MCF 10A (cell line): Measurements from ENCODE around the gene HTR7. TPM values are rescaled to one million over a fixed set of nuclear protein-coding genes. Genes with fewer than 3 reads are reported as not detected.

Experiments
- BruUV-seq: library from RNA; stranded (reverse); fragments of 400-500 nt; replicated peaks from 2 replicates; lab custom pipeline; 2021; lab: Mats Ljungman, UMichigan
- CTCF ChIA-PET: fragments of 300-600 bp; sonication (Branson Sonifier 250); formaldehyde crosslinking; extraction: SDS; loops from one replicate; lab custom pipeline; 2021; ENCODE audit warnings: antibody characterized with exemption, inconsistent platforms; lab: Yijun Ruan, JAX
- POLR2A ChIA-PET: fragments of 300-600, 350-650 bp; sonication (Branson Sonifier 250); formaldehyde crosslinking; extraction: SDS; loops from one replicate; lab custom pipeline; 2020; ENCODE audit warnings: antibody characterized with exemption, inconsistent platforms; lab: Yijun Ruan, JAX
- DNase-seq: peaks from one replicate; pipeline ENCODE4 v3.0.0-alpha.2; 2018; ENCODE audit not compliant: unreplicated experiment
- H3K27ac Mint-ChIP-seq: one replicate; pipeline ENCODE4 v1.8.0; 2022; ENCODE audit warnings: mild to moderate bottlenecking, low read depth, mixed read lengths; ENCODE audit not compliant: unreplicated experiment
- H3K27me3 Mint-ChIP-seq: one replicate; pipeline ENCODE4 v1.8.0; 2022; ENCODE audit warnings: mixed read lengths; ENCODE audit not compliant: insufficient read depth, unreplicated experiment
- H3K36me3 Mint-ChIP-seq: one replicate; pipeline ENCODE4 v1.8.0; 2022; ENCODE audit warnings: mild to moderate bottlenecking, moderate library complexity, mixed read lengths; ENCODE audit not compliant: insufficient read depth, unreplicated experiment
- H3K4me1 Mint-ChIP-seq: one replicate; pipeline ENCODE4 v1.8.0; 2022; ENCODE audit warnings: mixed read lengths; ENCODE audit not compliant: insufficient read depth, unreplicated experiment
- H3K4me3 Mint-ChIP-seq: one replicate; pipeline ENCODE4 v1.8.0; 2022; ENCODE audit warnings: mild to moderate bottlenecking, moderate library complexity, mixed read lengths; ENCODE audit not compliant: unreplicated experiment
- H3K9me3 Mint-ChIP-seq: one replicate; pipeline ENCODE4 v1.8.0; 2022; ENCODE audit warnings: mixed read lengths; ENCODE audit not compliant: unreplicated experiment
- CTCF ChIP-seq: fragments of 200-600 bp; IDR thresholded peaks from one replicate; pipeline ENCODE4 v1.8.0; 2022; ENCODE audit warnings: antibody characterized with exemption, mild to moderate bottlenecking; ENCODE audit not compliant: unreplicated experiment
- intact Hi-C: fragments of 100-400 bp; cut with micrococcal nuclease; formaldehyde crosslinking; loops from 2 replicates; pipeline ENCODE4 v1.14.1; 2022
- total RNA-seq: library from RNA; stranded (reverse); gene quantifications from 2 replicates; pipeline ENCODE4 v1.2.3, GENCODE V29; 2022

The HTR7 gene
- total RNA-seq, 1 experiment from 2014 or later = 15.3 TPM

- ChIA-PET CTCF (interaction anchor here (0.8 to 5.6 kb wide), 3 partner anchors 12 to 16 kb away, joined by 4 to 37 read pairs (median 7); no protein-coding TSS in a partner anchor), POLR2A (no interaction called here)
- no peak overlapping the region for H3K4me3 Mint-ChIP-seq
Measured at GRCh38 chr10:90800232-90800796, 57.5 kb downstream of the HTR7 start.

GRCh38 chr10:90799172-90799571 lies 58.7 kb downstream of the HTR7 start:
- no peak for TF ChIP-seq CTCF
- CTCF ChIA-PET = interaction anchor here (1.7 kb wide), 1 partner anchor 11 kb away, joined by 13 read pairs; no protein-coding TSS in a partner anchor
- no peaks in the 10 kb centered on the region for H3K36me3 Mint-ChIP-seq
- no peak for DNase-seq
- POLR2A ChIA-PET = interaction anchor here (1.7 kb wide), 1 partner anchor 18 kb away, joined by 6 read pairs; no protein-coding TSS in a partner anchor
- H3K4me3 Mint-ChIP-seq = no peak overlapping the region
- H3K27ac Mint-ChIP-seq = no peak overlapping the region
- no TSS peak for BruUV-seq
- intact Hi-C loops = no loop called here
- no peaks in the 10 kb centered on the region for H3K27me3 Mint-ChIP-seq
- no peaks in the 10 kb centered on the region for H3K9me3 Mint-ChIP-seq
- H3K4me1 Mint-ChIP-seq = no peaks in the 10 kb centered on the region

More at GRCh38 chr10:90800232-90800796, 57.5 kb downstream of the HTR7 start:
- no TSS peak for BruUV-seq
- no peak for TF ChIP-seq CTCF
- H3K36me3 Mint-ChIP-seq = no peaks in the 10 kb centered on the region
- no peak for DNase-seq
- no peaks in the 10 kb centered on the region for H3K4me1 Mint-ChIP-seq
- intact Hi-C loops = no loop called here
- H3K9me3 Mint-ChIP-seq = no peaks in the 10 kb centered on the region
- no peaks in the 10 kb centered on the region for H3K27me3 Mint-ChIP-seq
- H3K27ac Mint-ChIP-seq = no peak overlapping the region

DNA sequence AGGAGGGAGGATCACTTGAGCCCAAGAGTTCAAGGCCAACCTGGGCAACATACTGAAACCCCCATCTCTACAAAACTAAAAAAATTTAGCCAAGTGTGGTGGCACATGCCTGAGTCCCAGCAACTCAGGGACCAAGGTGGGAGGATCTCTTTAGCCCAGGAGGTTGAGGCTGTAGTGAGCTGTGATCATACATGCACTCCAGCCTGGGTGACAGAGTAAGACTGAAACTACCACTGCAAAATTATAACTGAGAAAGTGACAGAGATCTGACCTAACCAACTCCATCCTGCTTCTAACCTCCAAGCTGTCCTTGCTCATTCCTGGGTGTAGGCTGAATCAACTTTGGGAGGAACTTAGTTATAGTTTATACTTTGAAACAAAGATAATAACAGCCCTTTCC lies 59.4 kb downstream of the HTR7 start:
- H3K27ac Mint-ChIP-seq = no peak overlapping the region
- no TSS peak for BruUV-seq
- no peaks in the 10 kb centered on the region for H3K27me3 Mint-ChIP-seq
- ChIA-PET POLR2A (interaction anchor here (0.7 to 1.7 kb wide), 2 partner anchors 18 to 26 kb away, joined by 3 to 6 read pairs; no protein-coding TSS in a partner anchor), CTCF (interaction anchor here (1.7 kb wide), 1 partner anchor 10 kb away, joined by 13 read pairs; no protein-coding TSS in a partner anchor)
- no peaks in the 10 kb centered on the region for H3K36me3 Mint-ChIP-seq
- no peaks in the 10 kb centered on the region for H3K4me1 Mint-ChIP-seq
- DNase-seq = no peak
- H3K4me3 Mint-ChIP-seq = no peak overlapping the region
- no peaks in the 10 kb centered on the region for H3K9me3 Mint-ChIP-seq
- no peak for TF ChIP-seq CTCF
- intact Hi-C loops = no loop called here

DNA sequence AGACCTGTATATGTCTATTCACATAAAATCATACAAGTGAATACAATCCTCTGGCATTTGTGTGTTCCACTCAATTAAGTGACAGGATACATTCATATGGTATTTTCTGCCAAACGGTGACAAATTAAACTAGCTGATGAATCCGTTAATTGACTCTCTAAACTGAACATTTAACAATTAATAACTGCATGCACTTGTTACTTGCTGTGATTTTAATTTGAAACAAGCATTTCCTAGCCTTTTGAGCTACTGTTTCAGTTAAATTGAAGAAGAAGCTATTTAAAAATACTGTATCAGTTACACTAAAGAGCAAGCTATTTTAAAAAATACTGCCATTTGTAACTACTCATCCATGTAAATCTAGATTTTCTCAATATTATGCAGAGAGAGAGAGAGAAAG lies 67.4 kb downstream of the HTR7 start:
- intact Hi-C loops = no loop called here
- CTCF ChIA-PET = interaction anchor here (0.9 kb wide), 1 partner anchor 39 kb away, joined by 3 read pairs; no protein-coding TSS in a partner anchor
- BruUV-seq = no TSS peak
- Mint-ChIP-seq H3K27ac (no peak overlapping the region), H3K36me3 (no peaks in the 10 kb centered on the region), H3K4me3 (no peak overlapping the region), H3K27me3 (no peaks in the 10 kb centered on the region), H3K9me3 (no peaks in the 10 kb centered on the region), H3K4me1 (peaks cover 8% of the 10 kb centered on the region)
- DNase-seq = no peak
- TF ChIP-seq CTCF = no peak
- POLR2A ChIA-PET = interaction anchor here (0.8 kb wide), 1 partner anchor 62 kb away, joined by 3 read pairs; no protein-coding TSS in a partner anchor
